Measurements from ENCODE around the gene ALOX12B. TPM values are rescaled to one million over a fixed set of nuclear protein-coding genes. Genes with fewer than 3 reads are reported as not detected.
"Not testable (repeated sequence)": the region's sequence is repeated elsewhere in the genome, so short reads cannot be mapped to it uniquely, and the experiment has no call there.

Gene ALOX12B
- total RNA-seq, 4 donors from 2014 or later = 0.76 to 34.6 (median 10.8) TPM

- intact Hi-C loops (cut with DNase I) = no loop called here
- no peaks in the 10 kb centered on the region for H3K9me3 ChIP-seq
- no peak overlapping the region for H3K4me3 ChIP-seq
- no peak for TF ChIP-seq POLR2A (IDR thresholded peaks at IDR 0.05)
- no peak for TF ChIP-seq CTCF (IDR thresholded peaks at IDR 0.05)
- no peak for DNase-seq
- peaks cover under 1 to 10% (median 6%) of the 10 kb centered on the region in 3 donors for H3K4me1 ChIP-seq
- no peaks in the 10 kb centered on the region for H3K36me3 ChIP-seq
- whole genome bisulfite sequencing, 2 donors = 79 to 88% methylated on average over 6 to 9 of the region's 9 CpGs
- peaks cover 0 to 24% (median 0%) of the 10 kb centered on the region in 4 donors for H3K27me3 ChIP-seq
- H3K27ac ChIP-seq = no peak overlapping the region
These were observed 62.2 kb downstream of the ALOX12B start for GRCh38 chr17:8025176-8025911.

GRCh38 chr17:8024161-8024560 lies 63.4 kb downstream of the ALOX12B start:
- not testable (repeated sequence) for DNase-seq, H3K27ac ChIP-seq
- 70 to 80% methylated on average over 6 of the region's 6 CpGs for WGBS, 2 donors

More at GRCh38 chr17:8024161-8024560, 63.4 kb downstream of the ALOX12B start:
- H3K9me3 ChIP-seq; intact Hi-C loops (cut with DNase I); H3K4me3 ChIP-seq; H3K36me3 ChIP-seq: not testable (repeated sequence)
- peaks cover 0 to 17% (median 0%) of the 10 kb centered on the region in 4 donors for H3K27me3 ChIP-seq
- H3K4me1 ChIP-seq = peaks cover 7 to 18% (median 13%) of the 10 kb centered on the region in 3 donors

Small RNA genes lying within 50 kb of the gene (small RNA-seq; reads per million reads assigned to genes)
- 0 reads per million in 4 donors for gene MIR4314

Other genes with a start within 250 kb of the ALOX12B start
- 1 to 10 TPM in 3 of 4 donors, not detected in 1; 1.5 to 3.8 (median 1.6) TPM for gene TMEM88, start 232.7 kb downstream of the ALOX12B start, total RNA-seq
- 10 to 100 TPM; 45.2 to 80.1 (median 74.8) TPM for gene NAA38, start 230.2 kb downstream of the ALOX12B start, total RNA-seq
- gene CYB5D1, start 229.7 kb downstream of the ALOX12B start, total RNA-seq = 1 to 10 TPM; 3.8 to 9.3 (median 7.5) TPM
- 10 to 100 TPM; 57.7 to 93.5 (median 73.0) TPM for gene CHD3, start 198.9 kb downstream of the ALOX12B start, total RNA-seq
- gene RNF227, start 171.4 kb downstream of the ALOX12B start, total RNA-seq = 1 to 10 TPM in 3 of 4 donors, under 1 TPM in 1; 0.94 to 8.6 (median 5.7) TPM
- gene KCNAB3, start 157.9 kb downstream of the ALOX12B start, total RNA-seq = 1 to 10 TPM in 1 of 4 donors, under 1 TPM in 1, not detected in 2; 0.95 to 1.1 TPM
- 10 to 100 TPM; 31.3 to 71.1 (median 40.3) TPM for gene TRAPPC1, start 155.8 kb downstream of the ALOX12B start, total RNA-seq
- 10 to 100 TPM; 12.4 to 21.4 (median 13.5) TPM for gene CNTROB, start 155.5 kb downstream of the ALOX12B start, total RNA-seq
- gene GUCY2D, start 85.1 kb downstream of the ALOX12B start, total RNA-seq = not detected
- 100 to 1,000 TPM in 1 of 4 donors, 10 to 100 TPM in 3; 24.0 to 104 (median 50.5) TPM for gene ALOX15B, start 48.7 kb downstream of the ALOX12B start, total RNA-seq
- 1 to 10 TPM in 2 of 4 donors, under 1 TPM in 1, not detected in 1; 0.30 to 8.8 (median 2.2) TPM for gene ALOXE3, start 30.8 kb upstream of the ALOX12B start, total RNA-seq
- not detected for gene HES7, start 36.4 kb upstream of the ALOX12B start, total RNA-seq
- gene PER1, start 64.7 kb upstream of the ALOX12B start, total RNA-seq = 10 to 100 TPM; 33.6 to 95.0 (median 56.3) TPM
- gene VAMP2, start 75.2 kb upstream of the ALOX12B start, total RNA-seq = 10 to 100 TPM in 3 of 4 donors, 1 to 10 TPM in 1; 6.2 to 20.4 (median 12.0) TPM
- 10 to 100 TPM; 12.7 to 21.7 (median 15.5) TPM for gene TMEM107, start 88.7 kb upstream of the ALOX12B start, total RNA-seq
- 10 to 100 TPM in 3 of 4 donors, 1 to 10 TPM in 1; 8.8 to 16.5 (median 13.4) TPM for gene BORCS6, start 102.5 kb upstream of the ALOX12B start, total RNA-seq
- gene AURKB, start 122.9 kb upstream of the ALOX12B start, total RNA-seq = 10 to 100 TPM; 11.2 to 43.7 (median 20.3) TPM
- gene CTC1, start 160.3 kb upstream of the ALOX12B start, total RNA-seq = 10 to 100 TPM in 2 of 4 donors, 1 to 10 TPM in 2; 3.2 to 16.4 (median 11.0) TPM
- 10 to 100 TPM in 3 of 4 donors, 1 to 10 TPM in 1; 8.7 to 23.0 (median 17.9) TPM for gene PFAS, start 161.6 kb upstream of the ALOX12B start, total RNA-seq
- gene RANGRF, start 201.0 kb upstream of the ALOX12B start, total RNA-seq = 10 to 100 TPM in 3 of 4 donors, 1 to 10 TPM in 1; 7.8 to 15.4 (median 12.6) TPM
- 1 to 10 TPM in 2 of 4 donors, under 1 TPM in 2; 0.29 to 1.3 (median 1.1) TPM for gene SLC25A35, start 207.7 kb upstream of the ALOX12B start, total RNA-seq
- gene ARHGEF15, start 222.5 kb upstream of the ALOX12B start, total RNA-seq = 1 to 10 TPM in 3 of 4 donors, under 1 TPM in 1; 0.27 to 7.6 (median 2.9) TPM

Data from esophagus squamous epithelium (tissue), 5 donors.